Upper lobe of right lung (tissue), 1 donor: Measurements from ENCODE around the gene HAPLN1. TPM values are rescaled to one million over a fixed set of nuclear protein-coding genes. Genes with fewer than 3 reads are reported as not detected.
A peak's percentile ranks its signal among the peaks of the same experiment; 100 is the strongest.

Source experiments
- ATAC-seq: fragments of 200-7000 bp; cut with Tn5 transposase; one replicate; pipeline ENCODE4 v1.9.1; 2020; ENCODE audit warnings: mild to moderate bottlenecking, moderate library complexity
- DNase-seq: peaks from one replicate; pipeline ENCODE4 v3.0.0-alpha.2; 2020
- H3K27ac ChIP-seq: fragments of 200-600 bp; one replicate; pipeline ENCODE4 v1.8.0; 2022
- H3K27me3 ChIP-seq: fragments of 200-600 bp; one replicate; pipeline ENCODE4 v1.8.0; 2022; ENCODE audit warnings: mild to moderate bottlenecking
- H3K36me3 ChIP-seq: fragments of 200-600 bp; one replicate; pipeline ENCODE4 v1.8.0; 2022
- H3K4me1 ChIP-seq: fragments of 200-600 bp; one replicate; pipeline ENCODE4 v1.8.0; 2022
- H3K4me3 ChIP-seq: fragments of 200-600 bp; one replicate; pipeline ENCODE4 v1.8.0; 2022; ENCODE audit warnings: mild to moderate bottlenecking
- H3K9me3 ChIP-seq: fragments of 200-600 bp; one replicate; pipeline ENCODE4 v1.8.0; 2022
- CTCF ChIP-seq: fragments of 200-600 bp; IDR thresholded peaks from one replicate; pipeline ENCODE4 v1.8.0; 2022; ENCODE audit warnings: antibody characterized with exemption
- intact Hi-C: fragments of 100-400 bp; cut with DNase I; formaldehyde crosslinking; loops from one replicate; pipeline ENCODE4 v1.11.0; 2022
- total RNA-seq: library from RNA; stranded (reverse); fragmentation: NEBNext Ultra II Directional; extraction: Animal tissue kit (Norgen Biotek cat#: 25700); gene quantifications from one replicate; pipeline ENCODE4 v1.2.1, GENCODE V29; 2021
- donor health status: DM: no; HTN: yes; CAD: no; lungs with severe emphysema.

The HAPLN1 gene
- total RNA-seq, 1 donor from 2014 or later = 0.12 TPM

GRCh38 chr5:83751201-83751600, 30.5 kb upstream of the HAPLN1 start:
- H3K9me3 ChIP-seq = no peaks in the 10 kb centered on the region
- H3K4me1 ChIP-seq = no peaks in the 10 kb centered on the region
- TF ChIP-seq CTCF = no peak
- H3K27me3 ChIP-seq = no peaks in the 10 kb centered on the region
- H3K4me3 ChIP-seq = no peak overlapping the region
- DNase-seq (no peak), ATAC-seq (no peak)
- no peak overlapping the region for H3K27ac ChIP-seq
- intact Hi-C loops = no loop called here
- H3K36me3 ChIP-seq = no peaks in the 10 kb centered on the region

- intact Hi-C loops = no loop called here
- TF ChIP-seq CTCF = no peak
- Histone ChIP-seq H3K27ac (no peak overlapping the region), H3K36me3 (no peaks in the 10 kb centered on the region), H3K4me1 (no peaks in the 10 kb centered on the region), H3K27me3 (no peaks in the 10 kb centered on the region), H3K9me3 (no peaks in the 10 kb centered on the region), H3K4me3 (no peak overlapping the region)
- DNase-seq (no peak), ATAC-seq (peak; percentile 55)
Observed at GRCh38 chr5:83750749-83751148, 30.1 kb upstream of the HAPLN1 start.

- TF ChIP-seq CTCF = no peak
- H3K27ac ChIP-seq = no peak overlapping the region
- DNase-seq (no peak), ATAC-seq (no peak)
- H3K4me3 ChIP-seq = no peak overlapping the region
- no peaks in the 10 kb centered on the region for H3K27me3 ChIP-seq
- H3K9me3 ChIP-seq = no peaks in the 10 kb centered on the region
- H3K4me1 ChIP-seq = no peaks in the 10 kb centered on the region
- H3K36me3 ChIP-seq = no peaks in the 10 kb centered on the region
- intact Hi-C loops = no loop called here
Observed at GRCh38 chr5:83745816-83746215, 25.2 kb upstream of the HAPLN1 start.

GRCh38 chr5:83744821-83745220, 24.2 kb upstream of the HAPLN1 start:
- no peak overlapping the region for H3K27ac ChIP-seq
- no peak for ATAC-seq
- no peak for TF ChIP-seq CTCF
- intact Hi-C loops = no loop called here
- no peaks in the 10 kb centered on the region for H3K9me3 ChIP-seq
- no peaks in the 10 kb centered on the region for H3K27me3 ChIP-seq
- no peak for DNase-seq
- no peaks in the 10 kb centered on the region for H3K4me1 ChIP-seq
- H3K4me3 ChIP-seq = no peak overlapping the region
- H3K36me3 ChIP-seq = no peaks in the 10 kb centered on the region

GRCh38 chr5:83742089-83742488, 21.4 kb upstream of the HAPLN1 start:
- H3K9me3 ChIP-seq = no peaks in the 10 kb centered on the region
- DNase-seq (no peak), ATAC-seq (no peak)
- no peak for TF ChIP-seq CTCF
- no peak overlapping the region for H3K27ac ChIP-seq
- intact Hi-C loops = no loop called here
- H3K4me1 ChIP-seq = no peaks in the 10 kb centered on the region
- H3K27me3 ChIP-seq = no peaks in the 10 kb centered on the region
- H3K4me3 ChIP-seq = no peak overlapping the region
- no peaks in the 10 kb centered on the region for H3K36me3 ChIP-seq

- Histone ChIP-seq H3K4me3 (no peak overlapping the region), H3K27me3 (no peaks in the 10 kb centered on the region), H3K36me3 (no peaks in the 10 kb centered on the region), H3K9me3 (no peaks in the 10 kb centered on the region), H3K4me1 (no peaks in the 10 kb centered on the region), H3K27ac (no peak overlapping the region)
- ATAC-seq (no peak), DNase-seq (no peak)
- intact Hi-C loops = no loop called here
- no peak for TF ChIP-seq CTCF
Observed at GRCh38 chr5:83741571-83741970, 20.9 kb upstream of the HAPLN1 start.
